ENCODE measurements around the gene GPR55. TPM values are rescaled to one million over a fixed set of nuclear protein-coding genes. Genes with fewer than 3 reads are reported as not detected.

Gene GPR55
- total and polyA plus RNA-seq, 2 donors (not counting 1 experiment from before 2014, with no cell fraction given), result 3.0 to 4.1 TPM

DNA sequence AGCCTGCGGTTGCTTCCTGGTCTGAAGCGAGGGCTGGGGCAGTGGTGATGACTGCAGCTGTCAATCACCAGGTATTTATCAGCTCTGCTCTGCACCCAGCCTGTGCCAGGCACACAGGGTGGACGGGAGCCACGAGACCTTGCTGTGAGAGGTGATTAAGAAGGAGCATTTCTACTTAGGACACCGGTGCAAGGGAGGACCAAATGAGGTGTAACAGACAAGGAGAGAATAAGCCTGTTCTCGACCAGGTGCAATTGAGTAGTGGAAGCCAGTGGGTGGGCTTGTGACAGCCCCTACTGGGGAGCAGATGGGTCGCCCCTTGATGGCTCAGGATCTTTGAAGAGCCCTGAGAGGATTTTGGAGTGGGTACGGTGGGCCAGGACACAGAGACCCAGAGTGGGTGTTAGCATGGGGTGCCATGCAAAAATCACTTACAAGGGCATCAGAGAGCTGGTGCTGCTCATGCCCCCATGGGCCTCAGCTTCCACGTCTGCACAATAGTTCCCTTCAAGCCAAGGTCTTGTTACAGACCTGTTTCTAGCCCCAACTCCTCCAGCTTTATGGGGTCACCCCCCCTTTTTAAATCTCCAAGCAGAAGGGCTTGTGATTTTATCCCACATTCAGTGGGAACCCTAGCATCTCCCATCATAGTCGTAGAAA lies 24.6 kb downstream of the GPR55 start:
- no peak overlapping the region for H3K27ac Mint-ChIP-seq
- no peak overlapping the region for H3K4me2 ChIP-seq (replicated peaks; ENCODE audit: low read depth, low read length, poor library complexity, severe bottlenecking)
- H3K4me3 Mint-ChIP-seq, result no peak overlapping the region
- DNase-seq, result no peak
- H3K9me3 Mint-ChIP-seq (ENCODE audit: insufficient read depth), result no peaks in the 10 kb centered on the region
- H3K9ac ChIP-seq (ENCODE audit: low read length), result no peak overlapping the region
- H2AFZ ChIP-seq (ENCODE audit: insufficient read depth, low read depth, low read length, poor library complexity, severe bottlenecking), result no peak overlapping the region
- no peak for TF ChIP-seq EZH2 (IDR thresholded peaks at IDR 0.05; ENCODE audit: borderline replicate concordance, insufficient read depth, low read depth, low read length, poor library complexity, severe bottlenecking)
- TF ChIP-seq, protein P1, sequence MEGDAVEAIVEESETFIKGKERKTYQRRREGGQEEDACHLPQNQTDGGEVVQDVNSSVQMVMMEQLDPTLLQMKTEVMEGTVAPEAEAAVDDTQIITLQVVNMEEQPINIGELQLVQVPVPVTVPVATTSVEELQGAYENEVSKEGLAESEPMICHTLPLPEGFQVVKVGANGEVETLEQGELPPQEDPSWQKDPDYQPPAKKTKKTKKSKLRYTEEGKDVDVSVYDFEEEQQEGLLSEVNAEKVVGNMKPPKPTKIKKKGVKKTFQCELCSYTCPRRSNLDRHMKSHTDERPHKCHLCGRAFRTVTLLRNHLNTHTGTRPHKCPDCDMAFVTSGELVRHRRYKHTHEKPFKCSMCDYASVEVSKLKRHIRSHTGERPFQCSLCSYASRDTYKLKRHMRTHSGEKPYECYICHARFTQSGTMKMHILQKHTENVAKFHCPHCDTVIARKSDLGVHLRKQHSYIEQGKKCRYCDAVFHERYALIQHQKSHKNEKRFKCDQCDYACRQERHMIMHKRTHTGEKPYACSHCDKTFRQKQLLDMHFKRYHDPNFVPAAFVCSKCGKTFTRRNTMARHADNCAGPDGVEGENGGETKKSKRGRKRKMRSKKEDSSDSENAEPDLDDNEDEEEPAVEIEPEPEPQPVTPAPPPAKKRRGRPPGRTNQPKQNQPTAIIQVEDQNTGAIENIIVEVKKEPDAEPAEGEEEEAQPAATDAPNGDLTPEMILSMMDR (IDR thresholded peaks at IDR 0.05), result no peak
- peaks cover 24% of the 10 kb centered on the region for H3K4me1 Mint-ChIP-seq
- POLR2A ChIA-PET, result no interaction called here
- intact Hi-C loops (cut with micrococcal nuclease), result no loop called here
- no peaks in the 10 kb centered on the region for H3K27me3 Mint-ChIP-seq
- H3K27me3 ChIP-seq (replicated peaks in 1 of 4; ENCODE audit: control extremely low read depth in 1 of 4, control insufficient read depth in 3 of 4, insufficient read depth in 4 of 4, low read length in 3 of 4), result no peaks in the 10 kb centered on the region
- no peak overlapping the region for H3K4me3 ChIP-seq (ENCODE audit: control extremely low read depth in 1 of 5, extremely low read depth in 1 of 5, insufficient read depth in 1 of 5, low read depth in 2 of 5, low read length in 4 of 5)
- H3K4me1 ChIP-seq (ENCODE audit: control insufficient read depth in 2 of 2, insufficient read depth in 2 of 2, low read length in 2 of 2), result peaks cover 20 to 28% of the 10 kb centered on the region in 2 donors
- no peaks in the 10 kb centered on the region for H3K9me3 ChIP-seq (ENCODE audit: control extremely low read depth in 1 of 3, control insufficient read depth in 2 of 3, insufficient read depth in 1 of 3, low read length in 2 of 3)
- CTCF ChIA-PET, result interaction anchor here (0.6 to 4.9 kb wide), 7 partner anchors 8 to 106 kb away, joined by 3 to 30 read pairs (median 3); no protein-coding TSS in a partner anchor
- no peaks in the 10 kb centered on the region for H3K36me3 ChIP-seq (replicated peaks in 1 of 2; ENCODE audit: control extremely low read depth in 1 of 2, control insufficient read depth in 1 of 2, extremely low read depth in 1 of 2, insufficient read depth in 2 of 2, low read length in 1 of 2)
- no peaks in the 10 kb centered on the region for H3K79me2 ChIP-seq (ENCODE audit: control insufficient read depth, insufficient read depth, low read length)
- no peak for ATAC-seq (ENCODE audit: low read depth)
- H4K20me1 ChIP-seq (ENCODE audit: control insufficient read depth, insufficient read depth, low read length, poor library complexity, severe bottlenecking), result no peaks in the 10 kb centered on the region
- H3K27ac ChIP-seq (ENCODE audit: low read length in 2 of 2), result no peak overlapping the region
- 77% methylated on average over 10 of the region's 10 CpGs for WGBS (ENCODE audit: insufficient coverage)

DNA sequence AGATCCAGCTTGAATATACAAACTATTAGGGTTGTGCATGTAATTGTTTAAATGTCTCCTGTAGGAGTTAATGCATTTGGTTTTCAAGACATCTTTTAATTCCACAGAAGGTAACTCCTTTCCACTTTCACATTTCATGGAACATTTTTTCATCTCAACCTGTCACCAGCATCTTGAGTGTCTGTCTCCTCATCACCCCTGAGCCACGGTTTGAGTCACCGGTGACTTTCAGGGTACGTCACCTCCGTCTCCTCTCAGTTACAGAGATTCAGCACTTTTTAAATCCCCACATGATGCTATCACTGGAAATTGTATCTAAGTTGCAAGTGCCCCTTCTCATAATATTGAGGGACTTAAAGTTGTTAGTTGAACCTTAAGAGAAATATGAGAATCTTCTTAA lies 25.3 kb downstream of the GPR55 start:
- no peak overlapping the region for H2AFZ ChIP-seq (ENCODE audit: insufficient read depth, low read depth, low read length, poor library complexity, severe bottlenecking)
- H3K9me3 Mint-ChIP-seq (ENCODE audit: insufficient read depth), result no peaks in the 10 kb centered on the region
- DNase-seq, result no peak
- no peak overlapping the region for H3K27ac ChIP-seq (ENCODE audit: low read length in 2 of 2)
- CTCF ChIA-PET, result interaction anchor here (1.0 to 4.9 kb wide), 3 partner anchors 9 to 88 kb away, joined by 3 to 30 read pairs (median 3); partner anchors contain the start of gene GPR55
- H3K27me3 ChIP-seq (replicated peaks in 1 of 4; ENCODE audit: control extremely low read depth in 1 of 4, control insufficient read depth in 3 of 4, insufficient read depth in 4 of 4, low read length in 3 of 4), result no peaks in the 10 kb centered on the region
- H3K4me3 Mint-ChIP-seq, result no peak overlapping the region
- H3K9ac ChIP-seq (ENCODE audit: low read length), result no peak overlapping the region
- H3K4me3 ChIP-seq (ENCODE audit: control extremely low read depth in 1 of 5, extremely low read depth in 1 of 5, insufficient read depth in 1 of 5, low read depth in 2 of 5, low read length in 4 of 5), result no peak overlapping the region
- no peaks in the 10 kb centered on the region for H3K36me3 ChIP-seq (replicated peaks in 1 of 2; ENCODE audit: control extremely low read depth in 1 of 2, control insufficient read depth in 1 of 2, extremely low read depth in 1 of 2, insufficient read depth in 2 of 2, low read length in 1 of 2)
- intact Hi-C loops (cut with micrococcal nuclease), result no loop called here
- POLR2A ChIA-PET, result interaction anchor here (0.5 kb wide), 1 partner anchor 74 kb away, joined by 3 read pairs; no protein-coding TSS in a partner anchor
- ATAC-seq (ENCODE audit: low read depth), result no peak
- TF ChIP-seq EZH2 (IDR thresholded peaks at IDR 0.05; ENCODE audit: borderline replicate concordance, insufficient read depth, low read depth, low read length, poor library complexity, severe bottlenecking), result no peak
- TF ChIP-seq, protein P1 (IDR thresholded peaks at IDR 0.05), result no peak
- H3K79me2 ChIP-seq (ENCODE audit: control insufficient read depth, insufficient read depth, low read length), result no peaks in the 10 kb centered on the region
- no peak overlapping the region for H3K4me2 ChIP-seq (replicated peaks; ENCODE audit: low read depth, low read length, poor library complexity, severe bottlenecking)
- no peaks in the 10 kb centered on the region for H3K27me3 Mint-ChIP-seq
- H3K9me3 ChIP-seq (ENCODE audit: control extremely low read depth in 1 of 3, control insufficient read depth in 2 of 3, insufficient read depth in 1 of 3, low read length in 2 of 3), result no peaks in the 10 kb centered on the region
- no peaks in the 10 kb centered on the region for H4K20me1 ChIP-seq (ENCODE audit: control insufficient read depth, insufficient read depth, low read length, poor library complexity, severe bottlenecking)
- H3K4me1 ChIP-seq (ENCODE audit: control insufficient read depth in 2 of 2, insufficient read depth in 2 of 2, low read length in 2 of 2), result peaks cover 25 to 31% of the 10 kb centered on the region in 2 donors
- peaks cover 29% of the 10 kb centered on the region for H3K4me1 Mint-ChIP-seq
- no peak overlapping the region for H3K27ac Mint-ChIP-seq
- WGBS (ENCODE audit: insufficient coverage), result 77% methylated on average over 4 of the region's 4 CpGs

Data from B cell (primary cell).